ENCODE measurements around the gene OCSTAMP.

Gene OCSTAMP

DNA sequence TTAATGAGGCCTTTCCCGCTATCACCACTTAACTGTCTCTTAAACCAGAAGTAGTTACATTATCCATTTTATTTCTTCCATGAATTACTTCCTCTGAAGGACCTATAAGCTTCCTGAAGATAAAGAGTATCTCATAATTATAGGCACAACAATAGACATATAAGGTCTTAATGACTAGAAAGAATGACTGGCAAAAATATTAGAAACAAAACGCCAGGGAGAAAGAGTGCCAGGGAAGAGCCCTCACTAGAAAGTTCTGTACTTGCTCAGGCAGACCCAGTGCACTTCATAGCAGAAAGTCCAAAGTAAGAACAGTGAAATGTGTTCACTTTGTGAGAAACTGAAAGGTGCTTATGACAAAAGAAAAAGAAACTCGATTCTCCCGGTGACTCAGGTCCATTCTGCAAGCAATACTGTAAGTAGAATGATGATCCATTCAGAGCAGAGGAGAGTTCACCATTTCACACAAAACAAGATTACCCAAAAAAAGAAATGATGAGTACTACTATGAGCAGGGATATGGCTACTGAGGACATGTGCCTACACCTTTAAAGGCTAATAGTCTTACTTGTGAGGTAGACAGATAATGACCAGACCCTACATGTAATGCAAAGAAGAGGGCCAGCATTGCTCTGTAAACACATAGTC, 42.6 kb downstream of the OCSTAMP start:
- no peak for DNase-seq

DNA sequence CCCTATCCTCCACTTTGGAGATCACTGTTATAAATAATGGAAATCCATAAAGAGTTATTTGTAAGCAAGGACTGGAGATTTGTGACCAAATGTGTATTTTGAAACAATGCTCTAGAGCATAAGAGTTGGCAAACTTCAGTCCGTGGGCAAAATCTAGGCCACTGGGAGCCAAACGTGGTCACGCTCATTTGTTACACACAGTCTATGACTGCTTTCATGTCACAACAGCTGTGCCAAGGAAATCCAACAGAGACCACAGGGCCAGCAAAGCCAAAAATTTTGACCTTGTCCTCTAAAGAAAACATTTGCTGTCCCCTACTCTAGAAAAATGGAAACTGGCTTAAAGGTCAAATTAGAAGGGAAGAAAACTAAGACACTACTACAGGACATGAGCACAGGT, 44.9 kb downstream of the OCSTAMP start:
- no peak for DNase-seq

DNA sequence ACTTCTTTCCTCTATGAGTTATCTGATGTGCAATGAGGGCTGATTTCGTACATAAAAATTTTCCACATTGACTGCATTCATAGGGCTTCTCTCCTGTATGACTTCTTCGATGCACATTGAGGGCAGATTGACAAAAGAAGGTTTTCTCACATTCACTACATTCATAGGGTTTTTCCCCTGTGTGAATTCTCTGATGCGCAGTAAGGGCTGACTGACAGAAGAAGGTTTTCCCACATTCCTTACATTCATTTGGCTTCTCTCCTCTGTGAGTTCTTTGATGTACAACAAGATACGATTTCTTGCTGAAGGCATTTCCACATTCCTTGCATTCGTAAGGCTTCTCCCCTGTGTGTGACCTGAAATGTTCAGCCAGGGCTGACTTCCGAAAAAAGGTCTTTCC, 48.5 kb downstream of the OCSTAMP start:
- no peak for DNase-seq

DNA sequence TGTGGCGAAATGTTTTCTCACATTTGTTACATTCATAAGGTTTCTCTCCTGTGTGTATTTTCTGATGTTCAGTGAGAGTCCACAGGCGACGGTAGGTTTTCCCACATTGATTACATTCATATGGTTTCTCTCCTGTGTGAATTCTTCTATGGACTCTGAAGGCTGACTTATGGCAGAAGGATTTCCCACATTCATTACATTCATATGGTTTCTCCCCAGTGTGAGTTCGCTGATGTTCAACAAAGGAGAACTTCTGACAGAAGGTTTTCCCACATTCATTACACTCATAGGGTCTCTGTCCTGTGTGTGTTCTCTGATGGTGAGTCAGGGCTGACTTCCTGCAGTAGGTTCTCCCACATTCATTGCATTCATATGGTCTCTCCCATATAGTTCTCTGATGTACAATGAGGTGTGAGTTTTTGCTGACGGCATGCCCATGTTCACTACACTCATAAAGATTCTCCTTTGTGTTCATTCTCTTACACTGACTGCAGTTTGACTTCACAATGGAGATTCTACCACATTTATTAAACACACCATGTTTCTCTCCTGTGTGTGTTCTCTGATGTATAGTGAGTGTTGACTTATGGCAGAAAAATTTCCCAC, 49.0 kb downstream of the OCSTAMP start:
- no peak for DNase-seq

DNA sequence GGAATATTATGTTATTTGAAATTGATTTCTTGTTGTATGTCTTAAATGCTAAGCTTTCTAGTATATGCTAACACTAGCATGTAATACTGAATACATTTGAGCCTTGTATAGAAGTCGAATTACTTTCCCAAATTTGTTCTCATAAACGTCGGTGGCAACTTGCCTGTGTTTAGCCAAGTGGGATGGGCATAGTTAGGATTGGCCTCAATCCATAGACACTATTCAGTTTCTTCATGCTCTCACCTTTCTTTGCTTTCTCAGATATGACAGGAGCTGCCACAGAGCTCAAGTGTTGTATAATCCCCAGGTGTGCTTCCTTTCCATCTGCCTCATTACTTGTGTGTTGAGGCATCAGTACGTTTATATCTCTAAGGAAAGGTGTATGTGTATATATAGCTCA, 56.4 kb downstream of the OCSTAMP start:
- no peak for DNase-seq

DNA sequence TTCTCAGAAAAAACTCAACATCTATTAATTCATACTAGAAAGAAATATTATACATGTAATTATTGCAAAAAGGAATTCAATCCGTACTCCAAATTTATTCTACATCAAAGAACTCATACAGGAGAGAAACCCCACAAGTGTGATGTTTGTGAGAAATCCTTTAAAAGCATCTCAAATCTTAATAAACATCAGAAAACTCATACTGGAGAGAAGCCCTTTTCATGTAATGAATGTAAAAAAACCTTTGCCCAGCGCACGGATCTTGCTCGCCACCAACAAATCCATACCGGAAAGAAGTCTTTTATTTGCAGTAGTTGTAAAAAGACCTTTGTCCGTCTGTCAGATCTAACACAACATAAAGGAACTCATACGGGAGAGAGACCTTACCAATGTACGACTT, 59.1 kb downstream of the OCSTAMP start:
- no peak for DNase-seq
